ENCODE results near the gene SRP72.
"Not testable (repeated sequence)": the region's sequence is repeated elsewhere in the genome, so short reads cannot be mapped to it uniquely, and the experiment has no call there.

SRP72 gene

DNA sequence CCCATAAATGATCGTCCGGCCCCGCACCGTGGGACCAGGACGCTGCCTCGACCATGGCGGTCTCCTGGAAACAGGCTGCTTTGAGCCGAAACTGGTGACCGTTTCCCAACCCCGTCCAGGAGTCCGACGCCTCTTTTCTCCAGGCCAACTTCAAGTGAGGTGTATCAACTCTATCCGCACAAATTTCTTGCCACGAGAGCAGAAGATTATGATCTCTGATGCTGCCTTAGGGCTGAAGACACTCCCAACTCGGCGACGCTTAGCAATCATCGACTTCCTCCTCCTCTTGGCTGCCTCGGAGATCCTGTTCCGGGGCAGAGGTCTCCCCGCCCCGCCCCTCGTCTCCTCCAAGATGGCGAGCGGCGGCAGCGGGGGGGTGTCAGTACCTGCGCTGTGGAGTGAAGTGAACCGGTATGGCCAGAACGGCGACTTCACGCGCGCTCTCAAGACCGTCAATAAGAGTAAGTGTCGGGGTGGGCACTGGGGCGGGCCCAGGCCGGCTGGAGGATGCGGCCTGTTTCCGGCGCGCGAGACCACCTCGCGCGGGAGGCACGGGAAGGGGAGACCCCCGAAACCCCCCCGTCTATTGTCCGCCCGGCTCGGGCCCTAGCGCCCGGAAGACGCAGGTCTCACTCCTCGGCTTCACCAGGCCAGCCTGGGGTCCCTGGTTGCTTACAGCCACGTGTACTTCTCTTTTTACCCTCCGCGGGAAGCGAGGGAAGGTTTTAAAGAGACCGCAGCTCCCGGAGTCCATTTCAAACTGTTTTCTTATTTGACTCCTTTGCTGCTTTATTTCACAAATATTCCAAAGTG, at the start of gene SRP72:
SRP72 (plus strand) TSS at position 334 of the 813 bp plus-strand sequence; CDS start at position 353, 19 bp downstream.
- peak; percentile 87 for DNase-seq

DNA sequence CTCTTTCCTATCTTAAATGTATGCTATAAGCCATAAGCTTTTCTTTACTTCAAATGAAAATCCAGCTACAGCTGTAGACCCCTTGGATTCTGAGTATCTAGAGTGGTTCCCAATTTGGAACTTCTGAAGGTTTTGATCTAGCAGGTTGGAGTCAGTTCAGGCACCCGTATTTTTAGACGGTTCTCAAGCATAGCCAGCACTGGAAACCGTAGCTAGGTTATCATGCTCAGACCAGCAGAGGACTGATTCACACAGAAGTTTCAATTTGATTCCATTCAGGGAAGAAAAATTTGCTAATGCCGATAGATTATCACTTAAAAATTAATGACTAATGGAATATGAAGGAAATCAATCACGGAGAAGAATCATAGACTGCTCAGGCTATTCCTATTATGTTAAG, 43.2 kb upstream of the SRP72 start:
- no peak for DNase-seq

GRCh38 chr4:56424697-56425514, 42.5 kb upstream of the SRP72 start:
- peak; percentile 30 for DNase-seq

GRCh38 chr4:56425518-56425917, 41.9 kb upstream of the SRP72 start:
- no peak for DNase-seq

GRCh38 chr4:56426273-56426672, 41.1 kb upstream of the SRP72 start:
- no peak for DNase-seq

- no peak for DNase-seq
Measured at GRCh38 chr4:56427179-56427578, 40.2 kb upstream of the SRP72 start.

- DNase-seq = no peak
Measured at GRCh38 chr4:56430203-56430602, 37.2 kb upstream of the SRP72 start.

DNA sequence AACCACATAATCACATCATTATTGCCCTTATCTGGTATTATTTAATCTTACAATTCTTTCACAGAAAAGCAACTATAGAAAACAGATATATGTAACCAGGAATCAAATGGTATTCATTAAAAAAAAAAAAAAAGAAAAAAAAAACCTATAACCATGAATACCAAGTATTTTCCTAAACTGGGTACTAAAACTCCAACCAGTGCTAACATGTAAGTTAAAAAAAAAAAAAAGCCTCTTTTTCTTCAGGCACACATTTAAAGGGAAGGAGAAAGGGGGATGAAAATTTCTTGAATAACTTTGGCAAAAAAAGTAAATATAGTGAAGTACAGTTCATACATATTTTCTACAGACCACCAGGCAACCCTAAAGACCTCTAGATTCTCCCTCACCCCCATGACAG, 34.1 kb upstream of the SRP72 start:
- no peak for DNase-seq

- peak; percentile 46 for DNase-seq
Measured at GRCh38 chr4:56434599-56435139, 32.7 kb upstream of the SRP72 start.

GRCh38 chr4:56435140-56435926, 32.1 kb upstream of the SRP72 start, which contains the start of gene PPAT:
PPAT (minus strand) TSS chr4:56435615; CDS start chr4:56435477, 138 bp downstream.
- DNase-seq = peak; percentile 98

GRCh38 chr4:56438766-56439165, 28.7 kb upstream of the SRP72 start:
- DNase-seq = peak; percentile 44

- no peak for DNase-seq
Measured at GRCh38 chr4:56440983-56441382, 26.4 kb upstream of the SRP72 start.

- no peak for DNase-seq
Measured at GRCh38 chr4:56444719-56445118, 22.7 kb upstream of the SRP72 start.

GRCh38 chr4:56445699-56446098, 21.7 kb upstream of the SRP72 start:
- no peak for DNase-seq

GRCh38 chr4:56448301-56448700, 19.1 kb upstream of the SRP72 start:
- DNase-seq = no peak

- not testable (repeated sequence) for DNase-seq
Measured at GRCh38 chr4:56449475-56449874, 17.9 kb upstream of the SRP72 start.

GRCh38 chr4:56450342-56450741, 17.1 kb upstream of the SRP72 start:
- DNase-seq = no peak

DNA sequence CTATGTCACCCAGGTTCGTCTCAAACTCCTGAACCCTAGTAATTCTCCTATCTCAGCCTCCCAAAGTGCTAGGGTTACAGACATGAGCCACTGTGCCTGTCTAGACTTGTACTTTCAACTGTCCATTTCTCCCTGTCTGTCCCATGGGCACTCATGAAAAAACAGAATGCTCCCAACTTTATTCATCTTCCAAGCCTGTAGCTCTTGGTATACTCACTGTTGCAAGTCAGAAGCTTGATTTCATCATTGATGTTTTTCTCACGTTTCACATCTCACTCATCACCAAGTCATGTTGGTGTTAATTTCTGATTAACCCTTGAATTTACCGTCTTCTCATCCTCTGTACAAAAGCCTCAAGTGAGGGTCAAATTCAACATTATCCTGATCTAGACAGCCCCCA, 7.3 kb upstream of the SRP72 start:
- peak; percentile 30 for DNase-seq

- DNase-seq = no peak
Measured at GRCh38 chr4:56462157-56462556, 5.3 kb upstream of the SRP72 start.

GRCh38 chr4:56463711-56464110, 3.7 kb upstream of the SRP72 start:
- DNase-seq = no peak

DNA sequence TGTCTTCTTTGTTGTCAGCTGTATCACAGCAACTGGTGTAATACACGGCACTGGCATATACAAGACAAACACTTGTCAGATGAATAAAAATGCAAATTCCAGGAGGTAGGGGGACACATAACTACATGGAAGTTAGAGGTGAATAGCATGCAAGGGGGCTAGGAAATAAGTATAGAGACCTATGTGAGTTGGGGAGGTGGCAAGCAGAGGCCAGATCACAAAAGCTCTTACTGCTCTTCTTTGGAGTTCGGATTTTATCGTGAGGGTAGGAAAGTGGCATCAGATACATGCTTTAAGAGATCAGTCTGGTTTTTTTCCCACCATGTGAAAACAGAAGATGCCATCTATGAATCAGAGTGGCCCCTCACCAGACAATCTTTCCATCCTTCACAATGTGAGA, 2.8 kb upstream of the SRP72 start:
- no peak for DNase-seq

- DNase-seq = peak; percentile 17
Measured at GRCh38 chr4:56465599-56466295, 1.7 kb upstream of the SRP72 start.
